GM19452 (cell line): Measurements from ENCODE around the gene COL18A1.

Experiments
- ATAC-seq: cut with Tn5 transposase; IDR thresholded peaks from one replicate; pipeline ENCODE4 v1.9.1; 2021; ENCODE audit not compliant: unreplicated experiment

COL18A1 gene

DNA sequence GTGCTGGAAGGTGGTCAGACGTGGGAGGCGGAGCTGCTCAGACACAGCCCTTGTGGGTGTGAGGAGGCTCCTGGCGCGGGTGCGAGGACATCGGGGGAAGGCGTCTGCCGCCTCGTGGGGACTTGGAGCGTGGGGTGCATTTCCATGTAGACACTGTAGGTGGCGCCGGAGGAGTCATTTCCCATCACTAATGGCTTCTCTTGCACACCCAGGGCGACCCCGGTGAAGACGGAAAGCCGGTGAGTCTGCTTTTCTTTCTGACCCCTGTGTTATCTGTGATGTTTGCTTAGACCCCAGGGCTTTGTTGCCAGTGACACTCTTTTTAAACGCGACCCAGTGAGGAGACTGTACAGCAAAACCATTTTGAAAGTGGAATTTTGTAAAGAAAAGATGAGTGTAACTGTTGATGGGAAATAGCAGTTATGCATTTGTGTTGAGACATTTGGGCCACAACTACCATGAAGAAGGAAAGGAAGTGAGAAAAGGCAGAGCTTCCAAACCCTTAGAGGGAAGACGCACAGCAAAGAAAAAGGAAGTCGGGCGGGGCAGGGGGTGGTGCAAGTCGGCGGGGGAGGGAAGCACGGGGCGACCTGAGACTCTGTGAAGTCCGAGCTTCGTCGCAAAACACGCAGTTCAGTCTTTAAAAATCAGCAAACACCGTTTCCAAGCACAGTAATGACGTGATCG is 73.3 kb downstream of the COL18A1 start:
- no peak for ATAC-seq

DNA sequence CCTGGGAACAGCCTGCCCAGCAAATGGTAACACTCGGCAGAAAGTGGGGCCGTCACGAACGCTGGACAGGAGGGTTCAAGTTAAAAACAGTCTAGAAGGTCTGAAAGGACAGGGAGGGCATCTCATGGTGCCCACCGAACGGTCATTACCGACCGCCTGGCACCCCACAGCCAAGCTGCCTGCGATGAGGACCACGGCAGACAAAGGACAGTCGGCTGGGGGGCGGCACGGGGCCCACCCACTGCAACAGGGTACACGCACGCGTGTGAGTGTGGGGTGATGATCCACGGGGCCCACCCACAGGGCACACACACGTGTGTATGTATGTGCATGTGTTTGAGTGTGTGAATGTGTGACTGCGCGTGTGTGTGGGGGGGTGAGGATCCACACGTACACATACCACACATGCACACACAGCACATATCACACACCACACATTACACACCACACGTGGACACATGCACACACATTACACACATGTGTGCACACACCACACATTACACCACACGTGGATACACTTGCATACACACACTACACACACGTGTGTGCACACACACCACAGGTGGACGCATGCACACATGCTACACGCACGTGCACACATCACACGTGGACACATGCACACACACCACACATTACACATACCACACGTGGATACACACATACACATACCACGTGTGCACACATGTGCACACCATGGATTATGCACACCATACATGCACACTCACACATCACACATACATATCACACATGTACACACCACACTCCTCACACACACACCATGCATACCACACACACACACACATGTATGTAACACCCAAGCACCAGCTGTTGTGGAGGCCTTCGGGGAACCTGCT is 74.1 kb downstream of the COL18A1 start:
- no peak for ATAC-seq

DNA sequence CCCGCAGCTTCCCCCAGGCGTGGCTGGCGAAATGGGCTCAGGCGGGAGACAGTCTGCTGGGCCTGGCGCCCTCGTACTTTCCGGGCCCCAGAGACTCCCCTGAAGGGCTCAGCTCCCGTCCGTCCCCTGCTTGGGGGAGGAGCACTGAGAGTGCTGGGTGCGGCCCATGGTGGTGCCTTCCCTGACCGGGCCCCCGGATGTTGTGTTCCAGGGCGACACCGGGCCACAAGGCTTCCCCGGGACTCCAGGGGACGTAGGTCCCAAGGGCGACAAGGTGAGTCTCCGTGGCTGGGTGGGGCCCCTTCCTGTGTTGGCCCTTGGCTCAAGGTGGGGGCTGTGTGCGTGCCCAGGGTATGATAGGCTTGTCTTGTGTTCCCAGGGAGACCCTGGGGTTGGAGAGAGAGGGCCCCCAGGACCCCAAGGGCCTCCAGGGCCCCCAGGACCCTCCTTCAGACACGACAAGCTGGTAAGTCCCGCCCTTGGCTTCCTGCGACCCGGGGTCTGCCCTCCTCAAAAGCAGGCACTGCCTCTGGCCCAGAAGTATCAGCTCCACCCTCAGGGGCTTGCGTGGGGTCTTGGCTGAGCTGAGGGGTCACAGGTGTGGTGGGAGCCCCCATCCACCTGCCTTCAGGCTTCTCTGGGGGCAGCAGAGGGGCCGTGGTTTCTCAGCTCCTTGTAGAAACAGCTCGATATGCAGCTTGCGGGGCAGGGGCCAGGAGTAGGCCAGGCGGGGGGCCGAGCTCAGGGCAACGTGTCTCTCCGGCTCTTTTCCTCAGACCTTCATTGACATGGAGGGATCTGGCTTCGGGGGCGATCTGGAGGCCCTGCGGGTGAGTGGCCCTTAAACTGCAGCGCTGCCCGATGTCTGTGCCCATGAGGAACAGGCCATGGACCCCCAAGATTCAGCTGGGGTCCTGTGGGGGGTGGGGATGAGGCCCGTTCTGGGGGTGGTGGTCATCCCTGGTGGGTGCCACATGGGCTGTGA is 75.0 kb downstream of the COL18A1 start:
- no peak for ATAC-seq

DNA sequence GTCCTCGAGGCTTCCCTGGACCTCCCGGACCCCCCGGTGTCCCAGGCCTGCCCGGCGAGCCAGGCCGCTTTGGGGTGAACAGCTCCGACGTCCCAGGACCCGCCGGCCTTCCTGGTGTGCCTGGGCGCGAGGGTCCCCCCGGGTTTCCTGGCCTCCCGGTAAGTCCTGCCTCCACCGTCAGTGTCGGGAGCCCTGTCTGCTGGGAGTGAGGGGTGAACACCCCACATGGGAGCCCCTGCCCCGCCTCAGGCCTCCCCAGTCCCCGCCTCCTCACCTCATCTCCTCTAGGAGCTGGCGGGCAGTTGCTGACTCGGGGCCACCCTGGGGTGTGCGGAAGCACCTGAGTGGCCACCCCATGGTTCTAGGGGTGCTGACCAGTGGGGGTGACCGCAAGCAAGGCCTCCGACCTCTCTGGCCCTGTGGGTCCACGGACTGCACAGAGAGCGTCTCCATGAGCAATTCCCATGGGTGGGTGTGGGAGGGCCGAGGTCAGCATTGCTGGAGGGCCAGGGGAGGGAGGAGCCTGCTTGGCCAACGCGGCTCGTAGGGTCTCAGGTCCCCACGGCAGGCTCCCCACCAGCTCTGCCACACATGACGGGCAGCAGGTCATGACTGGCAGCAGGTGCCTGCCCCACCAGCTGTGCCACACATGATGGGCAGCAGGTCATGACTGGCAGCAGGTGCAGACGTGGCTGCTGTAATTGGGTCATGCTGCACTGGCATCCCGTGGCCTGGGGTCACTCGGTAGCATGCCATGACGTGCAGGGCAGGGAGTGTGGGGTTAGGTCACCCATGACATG is 75.9 kb downstream of the COL18A1 start:
- no peak for ATAC-seq

DNA sequence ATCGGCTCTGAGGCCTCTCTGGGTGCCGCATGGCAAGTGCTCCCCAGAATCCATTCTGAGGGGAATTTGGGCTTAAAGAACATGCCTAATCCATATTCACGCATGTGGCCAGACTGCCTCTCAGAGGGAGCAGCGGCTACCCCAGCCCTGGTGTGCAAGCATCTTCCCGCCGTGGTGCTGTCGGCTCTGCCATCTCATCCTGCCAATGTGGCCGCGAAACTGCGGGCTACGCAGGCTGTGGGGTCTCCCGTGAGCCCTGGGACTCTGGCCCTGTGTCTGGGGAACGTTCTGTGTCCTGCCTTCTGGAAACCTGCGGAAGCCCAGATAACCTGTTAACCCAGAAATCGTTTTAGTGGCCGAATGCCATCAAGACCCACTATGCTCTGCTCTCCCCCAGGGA is 76.6 kb downstream of the COL18A1 start:
- ATAC-seq: no peak

DNA sequence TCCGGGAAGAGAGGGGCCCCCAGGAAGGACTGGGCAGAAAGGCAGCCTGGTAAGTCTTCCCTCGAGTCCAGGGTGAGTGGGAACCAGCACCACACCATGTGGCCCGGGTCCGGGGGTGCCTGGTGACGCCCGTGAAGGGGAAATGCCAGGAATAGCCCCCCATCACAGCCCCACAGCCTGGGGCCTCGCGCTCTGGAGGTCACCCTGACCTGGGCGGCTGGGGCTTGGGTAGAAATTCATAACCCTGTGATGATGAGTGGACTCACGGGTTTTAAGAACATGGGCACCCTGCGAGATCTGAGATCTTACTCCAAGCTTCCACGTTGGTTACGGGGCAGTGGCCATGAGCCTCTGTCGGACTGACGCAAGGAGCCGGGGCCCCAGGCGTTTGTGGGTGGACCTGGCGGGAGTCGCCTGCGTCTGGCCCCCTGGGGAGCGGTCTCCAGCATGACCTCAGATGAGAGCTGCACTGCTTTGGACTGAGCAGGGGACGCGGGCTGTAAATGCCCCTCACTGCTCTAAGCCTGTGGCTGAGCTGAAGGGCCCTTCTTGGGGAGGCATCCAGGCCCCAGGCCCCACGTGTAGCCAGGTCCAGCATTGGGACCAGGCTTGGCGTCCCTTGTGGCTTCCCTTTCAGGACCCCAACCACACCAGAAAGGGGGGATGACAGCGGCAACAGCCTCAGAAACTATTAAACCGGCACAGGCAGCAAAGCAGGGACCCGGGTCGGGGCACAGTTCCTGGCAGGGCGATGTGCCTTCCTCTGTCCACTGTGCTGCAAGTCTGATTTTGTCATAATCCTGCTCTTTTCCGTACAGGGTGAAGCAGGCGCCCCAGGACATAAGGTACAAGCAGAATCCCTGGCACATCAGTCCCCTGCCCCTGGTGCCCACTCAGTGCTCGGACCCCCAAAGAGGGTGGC is 77.3 kb downstream of the COL18A1 start:
- no peak for ATAC-seq

DNA sequence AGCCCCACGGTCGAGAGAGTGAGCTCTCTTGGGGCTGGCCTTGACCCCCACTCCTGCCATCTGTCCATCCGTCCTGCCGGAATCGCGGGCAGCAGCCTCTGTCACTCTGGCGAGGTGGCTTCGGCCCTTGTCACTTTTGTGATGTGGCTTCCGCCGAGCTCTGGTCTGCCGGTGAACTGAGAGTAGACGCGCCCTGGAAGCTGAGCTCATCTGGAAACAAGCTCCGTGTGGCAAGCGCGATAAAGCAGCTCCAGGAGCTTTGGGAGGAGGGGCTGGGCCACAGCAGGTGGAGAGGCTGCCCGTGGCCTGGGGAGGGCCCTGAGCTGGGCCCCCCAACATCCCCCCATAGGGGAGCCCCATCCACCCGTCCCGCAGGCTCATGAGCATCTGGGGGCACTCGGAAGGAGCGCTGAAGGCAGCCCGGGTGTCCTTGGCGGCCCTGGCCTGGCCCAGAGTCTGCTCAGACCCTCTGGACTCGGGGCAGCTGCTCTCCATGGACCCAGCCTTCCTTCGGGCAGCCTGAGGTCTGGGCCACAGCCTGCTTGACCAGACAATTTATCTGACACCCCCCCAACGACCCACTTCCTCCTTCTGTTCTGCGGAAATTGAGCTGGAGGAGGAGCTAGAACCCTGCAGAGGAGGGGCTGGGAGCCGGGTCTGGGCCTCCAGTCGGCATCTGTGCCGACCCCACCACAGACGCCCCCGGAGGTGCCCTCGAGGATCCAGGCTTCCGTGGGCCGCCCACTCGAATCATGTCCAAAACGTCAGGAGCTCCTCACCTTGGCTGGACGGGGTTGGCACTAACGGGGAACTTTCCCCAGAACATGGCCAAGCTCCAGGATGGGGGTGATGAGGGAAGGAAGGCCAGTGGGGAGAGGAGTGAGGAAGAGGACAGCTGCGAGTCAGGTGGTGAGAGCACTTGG is 78.2 kb downstream of the COL18A1 start:
- no peak for ATAC-seq

DNA sequence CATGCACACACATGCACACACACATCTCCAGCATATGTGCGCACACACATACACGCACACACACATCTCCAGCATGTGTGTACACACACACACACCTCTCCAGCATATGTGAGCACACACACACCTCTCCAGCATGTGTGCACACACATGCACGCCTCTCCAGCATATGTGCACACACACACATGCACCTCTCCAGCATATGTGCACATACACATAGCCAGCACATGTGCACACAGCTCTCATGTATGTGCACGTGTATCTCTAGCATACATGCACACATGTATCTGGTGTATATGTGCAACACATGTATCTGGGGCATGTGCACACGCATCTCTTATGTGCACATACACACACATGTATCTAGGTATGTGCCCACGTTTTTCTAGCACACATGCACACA is 79.4 kb downstream of the COL18A1 start:
- ATAC-seq: no peak

DNA sequence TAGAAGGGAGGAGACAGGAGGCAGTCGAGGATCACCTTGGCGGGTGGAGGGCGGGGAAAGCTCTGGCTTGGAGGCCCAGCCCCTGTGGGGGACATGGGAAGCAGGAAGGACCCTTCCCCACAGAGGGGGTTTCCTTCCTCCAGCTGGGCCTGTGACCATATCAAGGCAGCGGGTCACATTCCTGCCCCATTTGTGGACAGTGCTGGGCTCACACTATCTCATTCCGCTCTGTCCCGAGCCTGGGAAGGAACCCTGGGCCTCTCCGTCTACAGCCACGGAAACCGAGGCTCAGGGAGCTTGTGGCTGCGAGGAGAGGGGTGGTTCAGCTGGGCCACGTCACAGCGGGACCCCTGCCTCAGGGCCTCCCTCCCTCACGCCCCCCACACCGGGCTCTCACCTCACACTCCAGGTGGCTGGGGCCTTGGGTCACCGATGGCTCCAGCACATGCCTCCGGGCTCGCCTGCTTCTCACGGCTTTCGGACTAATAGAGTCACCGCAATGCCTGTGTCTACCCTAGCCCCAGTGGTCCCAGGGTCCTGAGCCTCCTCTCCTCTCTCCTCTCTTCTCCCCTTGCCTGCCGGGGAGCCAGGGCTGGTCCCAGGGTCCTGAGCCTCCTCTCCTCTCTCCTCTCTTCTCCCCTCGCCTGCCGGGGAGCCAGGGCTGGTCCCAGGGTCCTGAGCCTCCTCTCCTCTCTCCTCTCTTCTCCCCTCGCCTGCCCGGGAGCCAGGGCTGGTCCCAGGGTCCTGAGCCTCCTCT is 80.9 kb downstream of the COL18A1 start:
- no peak for ATAC-seq

DNA sequence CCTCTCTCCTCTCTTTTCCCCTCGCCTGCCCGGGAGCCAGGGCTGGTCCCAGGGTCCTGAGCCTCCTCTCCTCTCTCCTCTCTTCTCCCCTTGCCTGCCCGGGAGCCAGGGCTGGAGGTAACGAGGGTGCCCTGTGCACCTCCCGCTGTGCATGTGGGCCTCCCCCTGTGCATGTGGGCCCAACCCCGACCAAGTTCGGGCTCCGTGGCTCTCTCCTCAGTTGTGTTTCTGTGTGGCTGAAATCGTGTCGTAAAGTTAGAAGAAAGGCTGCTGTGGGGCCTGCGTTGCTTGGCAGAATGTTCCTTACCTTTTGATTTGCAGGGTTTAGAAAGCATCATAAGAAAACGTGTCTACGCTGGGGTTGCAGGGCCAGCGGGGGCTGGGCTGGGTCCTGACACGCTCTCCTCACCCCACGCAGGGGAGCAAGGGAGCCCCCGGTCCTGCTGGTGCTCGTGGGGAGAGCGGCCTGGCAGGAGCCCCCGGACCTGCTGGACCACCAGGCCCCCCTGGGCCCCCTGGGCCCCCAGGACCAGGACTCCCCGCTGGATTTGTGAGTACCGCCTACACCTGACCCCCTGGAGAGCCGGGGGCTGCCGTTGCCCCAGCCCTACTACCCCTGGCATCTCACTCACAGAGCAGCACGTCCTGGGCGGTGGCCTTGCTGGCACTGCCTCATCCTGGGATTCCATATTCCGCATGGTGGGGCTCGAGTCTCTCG is 81.6 kb downstream of the COL18A1 start:
- no peak for ATAC-seq

DNA sequence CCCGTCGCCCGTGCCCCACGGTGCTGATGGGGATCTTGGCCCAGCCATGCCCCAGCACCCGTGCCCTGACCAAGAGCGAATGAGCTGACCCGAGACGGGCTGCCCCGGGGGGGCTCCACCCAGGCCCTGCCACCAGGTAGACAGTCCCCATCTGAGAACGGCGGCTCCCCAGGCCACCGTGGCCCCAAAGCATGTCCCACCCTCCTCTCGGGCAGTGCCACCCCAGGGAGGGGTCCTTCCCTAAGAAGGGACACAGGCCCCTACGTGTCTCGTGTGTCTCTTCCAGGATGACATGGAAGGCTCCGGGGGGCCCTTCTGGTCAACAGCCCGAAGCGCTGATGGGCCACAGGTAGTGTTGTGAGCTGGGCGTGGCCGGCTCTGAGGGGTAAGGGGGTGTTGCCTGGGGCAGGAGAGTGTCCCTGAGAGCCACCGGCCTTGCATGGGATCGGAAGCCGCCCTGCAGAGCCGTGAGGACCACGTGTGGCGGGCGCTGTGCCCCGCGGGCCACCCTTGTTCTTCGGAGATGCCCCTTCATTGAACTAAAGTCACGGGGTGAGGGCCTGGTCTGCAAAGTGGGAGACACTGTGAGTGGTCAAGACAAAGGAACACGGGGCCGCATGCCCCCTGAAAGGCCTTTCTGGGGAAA is 82.3 kb downstream of the COL18A1 start:
- ATAC-seq: no peak

DNA sequence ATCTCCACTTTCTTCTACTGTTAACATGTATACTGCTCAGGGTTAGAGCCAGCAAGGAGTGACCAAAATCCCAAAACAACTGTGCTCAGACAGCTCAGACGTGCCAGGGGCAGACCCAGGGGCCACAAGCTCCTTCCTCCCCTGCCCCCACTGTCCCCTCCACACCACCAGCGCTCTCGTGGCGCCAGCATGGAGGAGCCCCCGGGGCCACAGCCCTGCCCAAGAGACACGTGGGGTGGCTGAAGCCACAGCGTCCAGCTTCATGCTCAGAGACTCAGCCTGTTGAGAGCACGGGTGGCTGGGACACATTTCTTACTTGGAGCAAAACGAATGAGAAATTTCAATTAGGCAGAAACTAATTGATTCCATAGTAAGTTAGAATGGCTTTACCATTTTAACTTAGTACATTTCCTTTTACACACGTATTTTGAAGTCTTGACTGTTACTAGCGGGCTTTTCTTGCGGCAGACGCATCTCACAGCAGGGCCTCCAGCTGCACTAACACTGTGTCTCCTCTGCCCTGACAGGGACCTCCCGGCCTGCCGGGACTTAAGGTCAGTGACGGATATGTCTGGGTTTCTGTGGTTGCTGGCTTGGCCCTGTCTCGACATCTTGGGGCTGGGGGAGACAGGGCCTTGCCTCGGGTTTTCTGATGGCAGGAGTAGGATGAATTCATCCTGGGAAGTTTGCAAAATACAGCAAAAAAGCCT is 83.1 kb downstream of the COL18A1 start:
- ATAC-seq: no peak

DNA sequence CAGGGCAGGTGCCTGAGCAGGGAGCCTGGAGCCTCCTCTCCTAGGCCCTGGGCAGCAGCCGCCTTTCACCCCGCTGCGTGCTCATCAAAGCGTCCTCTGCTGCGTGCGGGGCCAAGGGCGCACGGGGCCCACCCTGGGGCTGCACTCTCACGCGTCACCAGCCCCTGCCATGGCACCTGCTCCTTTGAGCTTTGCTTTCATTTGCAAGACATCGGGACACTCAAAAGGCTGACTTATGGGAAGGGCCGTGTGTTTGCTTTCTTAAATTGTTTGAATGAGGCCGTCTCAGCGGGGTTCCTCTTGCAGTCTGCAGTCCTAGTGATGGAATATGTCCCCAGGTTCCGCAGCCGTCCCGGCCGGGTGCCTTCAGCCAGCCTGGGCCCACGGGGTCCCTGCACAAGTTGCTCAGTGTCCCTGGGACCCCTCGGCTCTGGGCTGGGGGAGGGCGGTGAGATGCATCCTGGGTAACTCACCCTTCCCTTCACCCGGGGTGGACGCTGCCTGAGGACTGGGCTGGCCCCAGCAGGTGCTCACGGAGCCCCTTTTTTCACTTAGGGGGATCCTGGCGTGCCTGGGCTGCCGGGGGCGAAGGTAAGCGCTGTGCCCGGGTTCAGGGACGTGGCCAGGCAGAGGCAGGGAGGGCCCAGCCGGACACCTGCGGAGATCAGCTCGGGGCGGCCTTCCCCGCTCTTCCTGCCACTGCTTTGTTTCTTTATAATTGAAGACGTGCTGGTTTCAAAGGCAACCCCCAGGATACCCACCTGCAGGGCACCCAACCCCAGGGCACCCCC is 84.2 kb downstream of the COL18A1 start:
- no peak for ATAC-seq

DNA sequence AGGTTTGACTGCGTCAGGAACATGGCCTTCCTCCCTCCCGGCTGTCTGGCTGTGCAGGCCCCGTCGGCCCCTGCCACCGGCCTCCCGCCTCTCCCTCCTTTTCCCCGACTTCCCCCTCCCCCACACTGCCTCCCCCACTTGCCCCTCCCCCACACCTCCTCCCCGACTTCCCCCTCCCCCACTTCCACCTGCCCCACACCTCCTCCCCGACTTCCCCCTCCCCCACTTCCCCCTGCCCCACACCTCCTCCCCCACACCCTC is 84.7 kb downstream of the COL18A1 start:
- ATAC-seq: no peak

DNA sequence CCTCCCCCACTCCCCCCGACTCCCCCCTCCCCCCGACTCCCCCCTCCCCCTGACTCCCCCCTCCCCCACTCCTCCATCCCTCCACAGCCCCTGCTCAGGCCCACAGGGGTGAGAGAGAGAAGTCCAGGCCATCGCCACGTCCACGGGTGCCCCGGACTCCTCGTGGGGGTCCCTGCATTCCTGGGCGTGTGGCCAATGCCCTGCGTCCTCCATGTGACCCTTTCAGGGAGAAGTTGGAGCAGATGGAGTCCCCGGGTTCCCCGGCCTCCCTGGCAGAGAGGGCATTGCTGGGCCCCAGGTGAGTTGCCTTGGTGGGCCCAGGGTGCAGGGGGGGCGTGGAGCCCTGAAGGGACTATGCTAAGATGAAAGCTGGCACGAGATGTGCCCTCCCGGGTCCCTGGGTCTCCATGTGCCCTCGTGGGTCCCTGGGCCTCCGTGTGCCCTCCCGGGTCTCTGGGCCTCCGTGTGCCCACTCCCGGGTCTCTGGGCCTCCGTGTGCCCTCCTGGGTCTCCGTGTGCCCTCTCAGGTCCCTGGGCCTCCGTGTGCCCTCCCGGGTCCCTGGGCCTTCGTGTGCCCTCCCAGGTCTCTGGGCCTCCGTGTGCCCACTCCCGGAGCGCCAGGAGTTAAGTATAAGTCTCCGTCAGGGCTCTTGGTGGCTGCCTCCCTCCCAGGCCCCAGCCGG is 85.2 kb downstream of the COL18A1 start:
- ATAC-seq: no peak
